ENCODE measurements around the gene SMAGP. TPM values are rescaled to one million over a fixed set of nuclear protein-coding genes. Genes with fewer than 3 reads are reported as not detected.

Gene SMAGP
- 26.2 and 29.1 TPM in 2 replicates for total RNA-seq
- polyA plus RNA-seq: 17.3 and 21.4 TPM in 2 replicates
- 28.6 and 31.2 TPM in 2 replicates for polyA plus RNA-seq (2011; cell fraction: cytosol; rRNA removed)
- polyA plus RNA-seq (2011; cell fraction: nucleus; rRNA removed): 14.3 and 15.7 TPM in 2 replicates
- 27.2 and 45.2 TPM in 2 replicates for polyA plus RNA-seq (2012)
- 13.6 and 14.7 TPM in 2 replicates for polyA minus RNA-seq
- 10.1 TPM for polyA minus RNA-seq (2011; cell fraction: cytosol; rRNA and poly(A)+ RNA removed)
- 5.5 and 8.9 TPM in 2 replicates for polyA minus RNA-seq (2011; cell fraction: nucleus; rRNA and poly(A)+ RNA removed)
- Bru-seq, nascent RNA: percentile 58 among the genes with signal in this experiment
- BruChase-seq, experiment 1, labeled RNA remaining after a 6-hour chase: percentile 70 among the genes with signal in this experiment
- percentile 66 among the genes with signal in this experiment for BruChase-seq, experiment 2, labeled RNA remaining after a 2-hour chase
- long read RNA-seq, transcript SMAGP-207 (4 exons, 610 nt): minor isoform, 10 of 98 reads
- long read RNA-seq, transcript SMAGP-205 (3 exons, 1,518 nt): minor isoform, 14 of 98 reads
- long read RNA-seq, transcript SMAGP-203 (4 exons, 2,350 nt): major isoform, 53 of 98 reads
- long read RNA-seq, partial matches to known transcripts: 4 of 98 reads
- long read RNA-seq, other reads (novel, unspliced or antisense): 14 of 98 reads

DNA sequence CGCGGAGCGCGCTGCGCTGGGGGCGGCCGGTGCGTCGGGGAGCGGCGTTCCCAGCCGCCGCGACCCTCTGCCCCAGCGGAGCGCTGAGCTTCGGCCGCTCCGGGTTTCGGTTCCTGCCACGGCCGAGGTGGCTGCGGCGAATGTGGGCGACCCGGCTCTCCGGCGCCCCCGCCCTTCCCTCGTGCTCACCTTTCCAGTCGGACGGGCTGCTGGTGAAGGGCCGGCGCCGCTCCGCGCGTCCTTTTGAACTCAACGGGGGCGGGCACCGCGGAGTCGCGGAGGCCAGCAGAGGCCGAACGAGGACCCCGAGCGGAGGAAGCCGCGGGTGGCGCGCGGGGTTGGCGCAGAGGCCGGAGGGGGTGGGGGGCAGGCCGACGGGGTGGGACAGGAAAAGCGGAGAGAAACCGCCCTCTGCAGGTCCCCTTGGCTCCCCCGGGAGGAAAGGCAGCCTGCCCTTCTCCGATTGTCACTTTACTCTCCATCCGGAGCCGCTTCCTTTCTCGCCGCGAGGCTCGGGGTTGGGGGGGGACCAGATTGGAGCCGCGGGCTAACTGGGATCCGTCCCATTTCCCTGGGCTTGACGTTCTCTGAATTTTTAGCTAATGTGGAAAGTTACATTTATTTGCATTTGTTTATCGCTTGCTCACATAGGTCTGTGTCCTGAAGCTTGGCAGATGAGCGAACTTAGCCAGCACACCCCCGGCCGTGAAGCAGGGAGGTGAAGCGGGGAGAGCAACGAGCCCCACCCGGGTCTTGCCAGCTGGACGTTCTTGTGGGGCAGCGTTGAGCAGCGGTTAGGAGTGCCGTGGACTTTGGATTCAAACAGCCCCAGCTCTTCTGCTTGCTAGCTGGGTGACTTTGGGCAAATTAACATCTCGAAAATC, at the start of gene SMAGP:
Gene SMAGP, minus strand, starts transcription at position 349 of the 884 bp plus-strand sequence. CDS start 1,137 bp downstream, outside the sequence.
- H3K36me3 ChIP-seq (ENCODE audit: control insufficient read depth in 2 of 2, extremely low read depth in 1 of 2, insufficient read depth in 2 of 2, low read length in 2 of 2): no peaks in the 10 kb centered on the region
- CTCF ChIA-PET: interaction anchor here (0.7 to 3.8 kb wide), 9 partner anchors 18 to 188 kb away, joined by 3 to 35 read pairs (median 4); partner anchors contain the start of genes DAZAP2 and POU6F1
- TSS peak; percentile 90 for BruUV-seq (replicated peaks)
- peak within 1 kb of the TSS; percentile 81 for H2AFZ ChIP-seq (ENCODE audit: low read depth, low read length)
- H3K27me3 ChIP-seq (ENCODE audit: control insufficient read depth in 2 of 2, insufficient read depth in 2 of 2, low read length in 2 of 2): no peaks in the 10 kb centered on the region
- H3K27ac ChIP-seq (ENCODE audit: insufficient read depth, low read depth, low read length): peak within 1 kb of the TSS; percentile 65
- H3K9me1 ChIP-seq (replicated peaks; ENCODE audit: control insufficient read depth, extremely low read depth, insufficient read depth, low read length): no peaks in the 10 kb centered on the region
- H3K4me3 ChIP-seq (replicated peaks in 1 of 3; ENCODE audit: insufficient read depth in 1 of 3, low read depth in 1 of 3, low read length in 3 of 3): peak within 1 kb of the TSS; percentile 45 to 92 (median 76)
- peak; percentile 26 for DNase-seq (ENCODE audit: low read depth, low spot score)
- no peaks in the 10 kb centered on the region for H4K20me1 ChIP-seq (replicated peaks; ENCODE audit: control insufficient read depth, extremely low read depth, insufficient read depth, low read length)
- peaks cover 19% of the 10 kb centered on the region for H3K4me1 ChIP-seq (ENCODE audit: control insufficient read depth, extremely low read depth, insufficient read depth, low read length)
- peaks cover 25% of the 10 kb centered on the region for H3K79me2 ChIP-seq (ENCODE audit: control insufficient read depth, insufficient read depth, low read length)
- TF ChIP-seq GATA2 (IDR thresholded peaks at IDR 0.05; ENCODE audit: insufficient read depth, insufficient read length, low read depth, low read length): no peak
- TF ChIP-seq POLR2AphosphoS5 (IDR thresholded peaks at IDR 0.05; ENCODE audit: insufficient read depth, low read depth, low read length): no peak
- TF ChIP-seq, protein P1, sequence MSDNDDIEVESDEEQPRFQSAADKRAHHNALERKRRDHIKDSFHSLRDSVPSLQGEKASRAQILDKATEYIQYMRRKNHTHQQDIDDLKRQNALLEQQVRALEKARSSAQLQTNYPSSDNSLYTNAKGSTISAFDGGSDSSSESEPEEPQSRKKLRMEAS (IDR thresholded peaks at IDR 0.05; ENCODE audit: insufficient read depth, insufficient read length): no peak
- no peak for TF ChIP-seq MYC (IDR thresholded peaks at IDR 0.05; ENCODE audit: low read depth, low read length)
- TF ChIP-seq CTCF (IDR thresholded peaks at IDR 0.05; ENCODE audit: extremely low read depth in 1 of 2, insufficient read depth in 1 of 2, low read depth in 1 of 2, low read length in 2 of 2): no peak
- TF ChIP-seq JUN (IDR thresholded peaks at IDR 0.05; ENCODE audit: borderline replicate concordance, insufficient read depth, insufficient read length, low read depth): no peak
- TF ChIP-seq EZH2 (IDR thresholded peaks at IDR 0.05; ENCODE audit: borderline replicate concordance, low read depth, low read length, severe bottlenecking): no peak
- POLR2A ChIA-PET: interaction anchor here (0.8 to 1.2 kb wide), 4 partner anchors 32 to 506 kb away, joined by 3 to 6 read pairs (median 4); partner anchors contain the start of genes DAZAP2 and POU6F1
- no peak for FAIRE-seq
- H3K9ac ChIP-seq (replicated peaks; ENCODE audit: extremely low read depth, insufficient read depth, low read length): peak within 1 kb of the TSS; percentile 56
- dilution Hi-C loops (cut with MboI; ENCODE audit: extremely low pct_ligation_motif_present, low sequenced_read_pairs): no loop called here
- no peaks in the 10 kb centered on the region for H3K9me3 ChIP-seq (replicated peaks; ENCODE audit: control insufficient read depth, insufficient read depth, low read length)
- peak within 1 kb of the TSS; percentile 92 for H3K4me2 ChIP-seq (ENCODE audit: insufficient read depth, low read length)
- intact Hi-C loops (cut with micrococcal nuclease): loop anchor here (2.0 to 5.0 kb wide), 2 partner anchors 53 to 188 kb away; partner anchors contain the start of genes CSRNP2 and POU6F1
